Liver (tissue), 3 donors: ENCODE results near the gene DNMT3A.

Experiments
- ATF3 ChIP-seq: IDR thresholded peaks from 2 replicates; pipeline ENCODE4 v1.6.1; 2016; ENCODE audit warnings: antibody characterized with exemption
- CTCF ChIP-seq: fragments of 150-350 bp; IDR thresholded peaks from 2 replicates; pipeline ENCODE4 v1.5.1; 2017; ENCODE audit warnings: improper control_type of control experiment, low read depth, low read length; ENCODE audit not compliant: missing input control
- HNF4A ChIP-seq, 2 donors: conservative IDR thresholded peaks; 2 replicates each; pipeline ENCODE4 v1.6.1; 2016; ENCODE audit warnings: antibody characterized with exemption in 2 of 2, mild to moderate bottlenecking in 2 of 2
- JUND ChIP-seq, 2 donors: IDR thresholded peaks; 2 replicates each; pipeline ENCODE4 v1.6.1; 2016; ENCODE audit warnings: antibody characterized with exemption in 2 of 2
- RAD21 ChIP-seq, 2 donors: IDR thresholded peaks; 2 replicates each; pipeline ENCODE4 v1.6.1; 2016; ENCODE audit warnings: antibody characterized with exemption in 2 of 2, mild to moderate bottlenecking in 2 of 2
- SP1 ChIP-seq: IDR thresholded peaks from 2 replicates; pipeline ENCODE4 v1.6.1; 2018; ENCODE audit warnings: antibody characterized with exemption, mild to moderate bottlenecking
- TAF1 ChIP-seq: conservative IDR thresholded peaks from 2 replicates; pipeline ENCODE4 v1.6.1; 2016; ENCODE audit warnings: antibody characterized with exemption, mild to moderate bottlenecking
- YY1 ChIP-seq: IDR thresholded peaks from 2 replicates; pipeline ENCODE4 v1.6.1; 2016; ENCODE audit warnings: antibody characterized with exemption, mild to moderate bottlenecking
- TF ChIP-seq, protein P1 (sequence below): IDR thresholded peaks from 2 replicates; pipeline ENCODE4 v1.6.1; 2016; ENCODE audit warnings: antibody characterized with exemption
- TF ChIP-seq, protein P2 (sequence below): IDR thresholded peaks from 2 replicates; pipeline ENCODE4 v1.6.1; 2016; ENCODE audit warnings: antibody characterized with exemption, mild to moderate bottlenecking
- donor health status: healthy.
- donor health status: healthy.

DNA sequence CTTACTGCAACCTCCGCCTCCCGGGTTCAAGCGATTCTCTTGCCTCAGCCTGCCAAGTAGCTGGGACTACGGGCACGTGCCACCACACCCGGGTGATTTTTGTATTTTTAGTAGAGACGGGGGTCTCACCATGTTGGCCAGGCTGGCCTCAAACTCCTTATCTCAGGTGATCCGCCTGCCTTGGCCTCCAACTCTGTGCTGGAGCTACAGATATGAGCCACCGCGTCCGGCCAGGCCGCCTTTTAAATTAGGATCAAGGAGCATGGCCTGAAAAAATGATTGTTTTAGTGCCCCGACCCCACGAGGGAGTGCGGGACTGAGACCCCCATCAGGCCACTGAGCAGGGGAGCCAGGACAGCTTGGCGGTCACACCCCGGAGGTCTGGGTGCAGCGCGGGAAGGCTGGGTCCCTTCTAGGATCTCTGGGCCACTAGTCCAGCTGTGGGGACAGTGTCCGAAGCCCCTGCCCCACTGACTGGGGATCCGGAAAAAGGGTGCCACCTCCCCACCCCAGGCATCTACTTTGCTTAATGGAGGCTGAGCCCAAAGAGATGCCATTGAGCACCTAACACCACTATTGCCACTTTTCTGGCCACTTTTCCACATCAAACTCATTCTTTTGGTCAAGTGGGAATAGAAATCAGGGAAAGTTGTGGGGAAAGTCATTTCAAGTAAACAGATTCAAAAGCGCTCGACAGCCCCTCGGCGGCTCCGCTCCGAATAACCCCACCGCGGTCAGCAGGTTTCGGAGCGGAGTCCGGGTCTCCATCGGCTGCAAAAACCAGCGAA is 19.7 kb upstream of the DNMT3A start:
- no peak for TF ChIP-seq CTCF
- TF ChIP-seq, protein P1, sequence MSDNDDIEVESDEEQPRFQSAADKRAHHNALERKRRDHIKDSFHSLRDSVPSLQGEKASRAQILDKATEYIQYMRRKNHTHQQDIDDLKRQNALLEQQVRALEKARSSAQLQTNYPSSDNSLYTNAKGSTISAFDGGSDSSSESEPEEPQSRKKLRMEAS, result no peak
- TF ChIP-seq TAF1, result no peak
- no peak for TF ChIP-seq SP1
- no peak for TF ChIP-seq RAD21 (IDR thresholded peaks at IDR 0.05)
- TF ChIP-seq HNF4A (conservative IDR thresholded peaks at IDR 0.05), result no peak
- TF ChIP-seq YY1, result no peak
- TF ChIP-seq, protein P2, sequence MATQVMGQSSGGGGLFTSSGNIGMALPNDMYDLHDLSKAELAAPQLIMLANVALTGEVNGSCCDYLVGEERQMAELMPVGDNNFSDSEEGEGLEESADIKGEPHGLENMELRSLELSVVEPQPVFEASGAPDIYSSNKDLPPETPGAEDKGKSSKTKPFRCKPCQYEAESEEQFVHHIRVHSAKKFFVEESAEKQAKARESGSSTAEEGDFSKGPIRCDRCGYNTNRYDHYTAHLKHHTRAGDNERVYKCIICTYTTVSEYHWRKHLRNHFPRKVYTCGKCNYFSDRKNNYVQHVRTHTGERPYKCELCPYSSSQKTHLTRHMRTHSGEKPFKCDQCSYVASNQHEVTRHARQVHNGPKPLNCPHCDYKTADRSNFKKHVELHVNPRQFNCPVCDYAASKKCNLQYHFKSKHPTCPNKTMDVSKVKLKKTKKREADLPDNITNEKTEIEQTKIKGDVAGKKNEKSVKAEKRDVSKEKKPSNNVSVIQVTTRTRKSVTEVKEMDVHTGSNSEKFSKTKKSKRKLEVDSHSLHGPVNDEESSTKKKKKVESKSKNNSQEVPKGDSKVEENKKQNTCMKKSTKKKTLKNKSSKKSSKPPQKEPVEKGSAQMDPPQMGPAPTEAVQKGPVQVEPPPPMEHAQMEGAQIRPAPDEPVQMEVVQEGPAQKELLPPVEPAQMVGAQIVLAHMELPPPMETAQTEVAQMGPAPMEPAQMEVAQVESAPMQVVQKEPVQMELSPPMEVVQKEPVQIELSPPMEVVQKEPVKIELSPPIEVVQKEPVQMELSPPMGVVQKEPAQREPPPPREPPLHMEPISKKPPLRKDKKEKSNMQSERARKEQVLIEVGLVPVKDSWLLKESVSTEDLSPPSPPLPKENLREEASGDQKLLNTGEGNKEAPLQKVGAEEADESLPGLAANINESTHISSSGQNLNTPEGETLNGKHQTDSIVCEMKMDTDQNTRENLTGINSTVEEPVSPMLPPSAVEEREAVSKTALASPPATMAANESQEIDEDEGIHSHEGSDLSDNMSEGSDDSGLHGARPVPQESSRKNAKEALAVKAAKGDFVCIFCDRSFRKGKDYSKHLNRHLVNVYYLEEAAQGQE, result no peak
- TF ChIP-seq JUND (IDR thresholded peaks at IDR 0.05), result no peak
- TF ChIP-seq ATF3, result no peak
